GM12872 (cell line): ENCODE data around the gene DACH1.

ENCODE experiments used
- TF ChIP-seq, protein P1 (sequence below): IDR thresholded peaks from 3 replicates; pipeline ENCODE4 v1.5.1; 2011; ENCODE audit warnings: low read depth, mild to moderate bottlenecking, low read length, moderate library complexity; ENCODE audit not compliant: insufficient read depth

Gene DACH1

GRCh38 chr13:71867131-71867814 is at the start of gene DACH1:
DACH1 (minus strand) TSS chr13:71867204.
- TF ChIP-seq, protein P1, sequence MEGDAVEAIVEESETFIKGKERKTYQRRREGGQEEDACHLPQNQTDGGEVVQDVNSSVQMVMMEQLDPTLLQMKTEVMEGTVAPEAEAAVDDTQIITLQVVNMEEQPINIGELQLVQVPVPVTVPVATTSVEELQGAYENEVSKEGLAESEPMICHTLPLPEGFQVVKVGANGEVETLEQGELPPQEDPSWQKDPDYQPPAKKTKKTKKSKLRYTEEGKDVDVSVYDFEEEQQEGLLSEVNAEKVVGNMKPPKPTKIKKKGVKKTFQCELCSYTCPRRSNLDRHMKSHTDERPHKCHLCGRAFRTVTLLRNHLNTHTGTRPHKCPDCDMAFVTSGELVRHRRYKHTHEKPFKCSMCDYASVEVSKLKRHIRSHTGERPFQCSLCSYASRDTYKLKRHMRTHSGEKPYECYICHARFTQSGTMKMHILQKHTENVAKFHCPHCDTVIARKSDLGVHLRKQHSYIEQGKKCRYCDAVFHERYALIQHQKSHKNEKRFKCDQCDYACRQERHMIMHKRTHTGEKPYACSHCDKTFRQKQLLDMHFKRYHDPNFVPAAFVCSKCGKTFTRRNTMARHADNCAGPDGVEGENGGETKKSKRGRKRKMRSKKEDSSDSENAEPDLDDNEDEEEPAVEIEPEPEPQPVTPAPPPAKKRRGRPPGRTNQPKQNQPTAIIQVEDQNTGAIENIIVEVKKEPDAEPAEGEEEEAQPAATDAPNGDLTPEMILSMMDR = no peak

GRCh38 chr13:71913717-71914116 is 46.7 kb upstream of the DACH1 start:
- TF ChIP-seq, protein P1 = no peak

- TF ChIP-seq, protein P1 = no peak
These were observed 45.5 kb upstream of the DACH1 start for GRCh38 chr13:71912524-71912923.

- TF ChIP-seq, protein P1 = no peak
These were observed 39.4 kb upstream of the DACH1 start for GRCh38 chr13:71906448-71906847.

GRCh38 chr13:71902676-71903075 is 35.7 kb upstream of the DACH1 start:
- TF ChIP-seq, protein P1 = no peak

GRCh38 chr13:71886880-71887279 is 19.9 kb upstream of the DACH1 start:
- TF ChIP-seq, protein P1 = no peak

GRCh38 chr13:71882120-71882519 is 15.1 kb upstream of the DACH1 start:
- TF ChIP-seq, protein P1 = no peak
